GM18505 (cell line): ENCODE results near the gene ERP44.
"Not testable (repeated sequence)": the region's sequence is repeated elsewhere in the genome, so short reads cannot be mapped to it uniquely, and the experiment has no call there.

Experiments used
- ATAC-seq: cut with Tn5 transposase; IDR thresholded peaks from one replicate; pipeline ENCODE4 v1.9.1; 2021; ENCODE audit not compliant: unreplicated experiment
- POLR2A ChIP-seq: IDR thresholded peaks from 4 replicates; pipeline ENCODE4 v1.6.1; 2011; ENCODE audit warnings: borderline replicate concordance; ENCODE audit not compliant: insufficient read depth, insufficient read length; ENCODE audit errors: extremely low read depth

Gene ERP44

DNA sequence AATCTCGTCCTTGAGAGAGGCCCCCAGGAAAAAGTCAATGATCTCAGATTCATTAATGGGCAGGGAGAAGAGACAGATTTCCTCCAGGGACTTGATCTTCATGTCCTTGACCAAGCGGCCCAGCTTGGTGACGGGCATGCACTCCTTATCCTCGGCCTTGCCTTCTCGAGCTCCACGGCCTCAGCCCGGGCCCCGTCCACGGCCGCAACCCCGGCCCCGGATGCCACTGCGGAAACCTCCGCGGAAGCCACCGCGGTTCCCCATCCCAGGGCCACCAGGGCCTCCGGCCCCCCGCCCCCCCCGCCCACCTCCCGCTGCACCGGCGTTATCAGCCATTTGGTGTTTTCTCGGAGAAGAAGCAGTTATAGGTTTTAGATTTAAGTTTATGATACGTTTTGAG lies 18.5 kb upstream of the ERP44 start:
- no peak for ATAC-seq
- no peak for TF ChIP-seq POLR2A

DNA sequence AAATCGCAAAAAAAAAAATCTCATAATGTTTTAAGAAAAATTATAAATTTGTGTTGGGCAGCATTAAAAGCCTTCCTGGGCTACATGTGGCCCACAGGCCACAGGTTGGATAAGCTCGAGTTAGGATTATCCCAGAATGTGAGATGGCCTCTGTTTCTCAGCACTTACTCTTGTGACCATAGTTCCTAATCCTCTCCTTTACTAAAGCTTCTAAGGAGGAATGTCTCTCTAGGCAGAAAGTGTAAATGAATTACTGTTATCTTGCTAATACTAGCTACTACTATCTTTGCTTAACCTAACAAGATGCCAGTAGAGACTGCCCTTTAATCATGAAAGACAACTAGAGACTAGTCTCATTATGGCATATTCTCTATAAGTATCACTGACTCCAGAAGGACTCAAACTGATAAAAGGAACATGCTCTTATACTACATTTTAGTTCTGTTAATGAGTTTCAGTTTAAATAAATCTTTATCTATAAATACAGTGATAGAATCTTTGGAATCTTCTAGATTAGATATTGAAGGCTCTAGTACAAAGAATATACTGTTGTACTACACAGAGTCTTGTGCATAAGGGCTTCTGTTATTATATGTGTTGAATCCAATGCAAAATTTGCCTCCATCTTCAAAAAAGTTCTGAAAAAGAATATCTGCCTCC lies 14.0 kb upstream of the ERP44 start:
- ATAC-seq, result no peak

DNA sequence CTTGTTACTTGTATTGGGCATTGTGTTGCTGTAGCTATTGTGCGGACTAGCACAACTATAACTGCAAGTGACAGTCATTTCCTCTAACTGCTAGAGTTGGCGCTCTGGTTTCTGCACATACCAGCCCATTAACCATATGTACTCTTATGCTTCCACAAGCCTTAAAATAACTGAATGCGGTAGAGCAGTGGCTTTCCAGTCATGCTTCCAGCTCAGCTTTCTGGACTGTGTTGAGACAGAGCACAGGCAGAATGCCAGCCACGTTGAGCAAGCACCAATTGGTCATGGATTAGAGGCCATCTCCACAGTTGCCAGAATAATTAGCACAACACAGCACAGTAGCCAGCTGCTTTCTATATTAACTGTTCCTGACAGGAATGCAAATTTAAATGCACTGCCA lies 12.4 kb upstream of the ERP44 start:
- TF ChIP-seq POLR2A, result no peak
- ATAC-seq, result no peak

More for the DNA sequence above, 14.0 kb upstream of the ERP44 start:
- no peak for TF ChIP-seq POLR2A

DNA sequence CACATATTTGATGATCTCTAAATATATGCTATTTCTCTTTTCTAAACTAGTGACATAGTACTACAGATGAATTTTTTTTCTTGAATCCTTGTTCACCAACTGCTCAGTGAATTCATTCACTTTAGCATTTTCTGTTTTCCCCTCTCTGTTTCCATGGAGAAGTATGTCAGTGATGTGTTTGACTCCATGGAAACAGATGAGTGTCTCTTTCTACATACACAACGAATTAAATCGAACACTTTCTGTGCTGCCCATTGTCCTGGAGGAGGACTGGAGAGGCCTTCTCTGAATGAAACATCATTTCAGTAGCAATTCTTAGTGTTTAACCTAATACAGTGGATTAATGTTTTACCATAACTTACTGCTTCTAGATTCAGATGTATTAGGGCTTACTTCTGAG lies 9.8 kb upstream of the ERP44 start:
- no peak for ATAC-seq
- no peak for TF ChIP-seq POLR2A

DNA sequence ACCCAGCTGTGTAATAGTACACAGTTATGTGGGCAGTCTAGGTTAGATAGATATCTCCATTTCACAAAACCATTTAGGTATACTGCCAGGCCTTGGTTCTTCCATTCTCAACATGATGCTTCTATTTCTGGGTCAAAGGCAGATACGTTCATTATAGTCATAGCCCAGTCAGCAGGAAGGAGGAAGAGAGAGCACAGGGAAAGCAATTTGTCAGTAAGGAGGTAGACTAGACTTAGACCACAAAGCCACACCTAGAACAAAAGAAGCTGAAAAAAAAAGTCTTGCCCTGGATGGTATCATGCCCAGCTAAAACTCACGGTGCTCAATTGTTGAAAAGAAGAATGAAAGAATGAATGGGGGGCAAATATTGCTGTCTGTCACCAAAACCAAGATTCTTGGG lies 7.8 kb upstream of the ERP44 start:
- ATAC-seq, result no peak
- TF ChIP-seq POLR2A, result no peak

DNA sequence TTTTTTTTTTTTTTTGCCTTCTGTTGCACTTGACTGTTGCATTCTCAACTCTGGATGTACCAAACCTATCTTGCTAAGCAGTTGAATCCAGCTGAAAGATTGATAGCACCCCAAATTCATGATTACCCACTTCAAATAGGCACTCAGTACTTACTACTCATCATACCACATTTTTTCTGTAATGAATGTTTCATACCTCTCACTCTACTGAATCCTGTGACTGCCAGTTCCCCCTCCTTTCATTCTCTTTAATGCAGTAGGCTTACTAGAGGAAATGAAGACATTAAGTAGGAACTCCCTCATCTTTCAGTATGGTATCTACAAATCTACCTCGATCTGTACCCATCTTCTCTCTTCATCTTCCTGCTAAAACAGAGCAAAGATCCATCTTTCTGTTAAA lies 7.1 kb upstream of the ERP44 start:
- TF ChIP-seq POLR2A, result no peak
- ATAC-seq, result no peak

DNA sequence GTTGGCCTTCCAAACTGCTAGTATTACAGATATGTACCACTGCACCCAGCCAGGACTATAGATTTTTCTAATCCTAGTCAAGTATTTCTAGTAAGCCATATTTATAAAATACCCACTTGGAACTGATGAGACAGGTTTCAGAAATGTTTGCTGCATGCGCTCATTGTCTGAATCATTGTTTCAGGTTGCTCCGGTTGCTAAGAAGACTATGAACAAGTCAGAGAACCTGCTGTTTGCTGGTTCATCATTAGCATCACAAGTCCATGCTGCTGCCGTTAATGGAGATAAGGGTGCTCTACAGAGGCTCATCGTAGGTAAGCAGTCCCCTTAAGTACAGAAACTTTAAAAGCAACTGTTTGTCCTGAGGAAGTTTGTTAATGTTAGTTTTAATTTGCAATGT lies 5.5 kb upstream of the ERP44 start:
- no peak for TF ChIP-seq POLR2A
- no peak for ATAC-seq

DNA sequence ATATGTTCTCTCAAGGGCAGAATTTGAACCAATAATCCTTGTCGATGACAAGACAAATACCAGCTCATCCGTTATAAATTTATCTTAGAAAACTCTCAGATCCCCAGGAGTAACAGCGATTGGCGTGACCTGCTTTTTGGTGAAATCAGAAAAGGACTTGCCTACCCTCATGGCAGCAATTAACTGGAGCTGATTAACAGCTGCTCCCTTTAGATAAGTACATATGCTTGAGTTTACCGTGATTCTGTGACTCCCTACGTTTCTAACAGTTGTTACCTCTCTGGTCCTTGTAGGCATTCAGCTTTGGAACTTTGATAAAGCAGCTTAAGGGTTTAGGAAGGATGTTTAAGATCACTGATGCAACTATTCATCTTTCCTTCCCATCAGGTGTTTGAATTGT lies 2.8 kb upstream of the ERP44 start:
- no peak for ATAC-seq
- TF ChIP-seq POLR2A, result no peak

DNA sequence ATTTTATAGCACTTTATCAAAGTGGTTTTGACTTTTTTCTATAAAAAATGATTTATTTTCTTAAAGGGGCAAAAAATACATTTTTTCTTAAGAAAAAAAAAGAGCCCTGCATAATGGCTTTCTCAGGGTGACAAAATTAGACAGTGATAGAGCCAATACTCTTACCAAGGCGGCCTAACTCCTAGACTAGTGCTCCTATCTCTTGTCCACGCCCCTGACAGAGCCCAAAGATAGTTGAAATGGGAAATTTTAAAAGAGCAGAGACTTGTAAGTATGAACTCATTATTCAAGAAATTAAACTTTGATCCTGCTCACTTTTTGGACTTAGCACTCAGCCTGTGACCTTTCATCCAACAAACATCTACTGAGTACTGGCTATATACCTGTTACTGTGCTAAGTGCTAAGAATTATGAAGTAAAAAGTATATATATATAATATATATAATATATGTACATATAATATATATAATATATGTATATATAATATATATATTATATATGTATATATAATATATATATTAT lies 1.4 kb upstream of the ERP44 start:
- no peak for TF ChIP-seq POLR2A
- ATAC-seq, result no peak

DNA sequence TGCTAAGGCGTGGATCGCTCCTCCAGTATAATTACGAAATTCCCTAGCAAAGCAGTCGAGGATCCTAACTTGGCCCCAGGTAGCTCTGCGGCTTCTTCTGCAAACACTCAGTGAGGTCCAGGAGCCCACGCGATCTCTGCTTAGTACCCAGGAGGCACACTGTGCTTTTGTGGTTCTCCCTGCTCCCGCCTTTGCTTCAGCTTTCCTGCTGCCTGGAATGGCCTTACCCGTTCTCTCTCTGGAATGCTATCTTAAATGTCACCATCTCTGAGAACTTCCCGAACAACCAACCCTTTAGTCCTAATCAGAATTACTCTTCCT lies 882 bp upstream of the ERP44 start:
- TF ChIP-seq POLR2A, result no peak

DNA sequence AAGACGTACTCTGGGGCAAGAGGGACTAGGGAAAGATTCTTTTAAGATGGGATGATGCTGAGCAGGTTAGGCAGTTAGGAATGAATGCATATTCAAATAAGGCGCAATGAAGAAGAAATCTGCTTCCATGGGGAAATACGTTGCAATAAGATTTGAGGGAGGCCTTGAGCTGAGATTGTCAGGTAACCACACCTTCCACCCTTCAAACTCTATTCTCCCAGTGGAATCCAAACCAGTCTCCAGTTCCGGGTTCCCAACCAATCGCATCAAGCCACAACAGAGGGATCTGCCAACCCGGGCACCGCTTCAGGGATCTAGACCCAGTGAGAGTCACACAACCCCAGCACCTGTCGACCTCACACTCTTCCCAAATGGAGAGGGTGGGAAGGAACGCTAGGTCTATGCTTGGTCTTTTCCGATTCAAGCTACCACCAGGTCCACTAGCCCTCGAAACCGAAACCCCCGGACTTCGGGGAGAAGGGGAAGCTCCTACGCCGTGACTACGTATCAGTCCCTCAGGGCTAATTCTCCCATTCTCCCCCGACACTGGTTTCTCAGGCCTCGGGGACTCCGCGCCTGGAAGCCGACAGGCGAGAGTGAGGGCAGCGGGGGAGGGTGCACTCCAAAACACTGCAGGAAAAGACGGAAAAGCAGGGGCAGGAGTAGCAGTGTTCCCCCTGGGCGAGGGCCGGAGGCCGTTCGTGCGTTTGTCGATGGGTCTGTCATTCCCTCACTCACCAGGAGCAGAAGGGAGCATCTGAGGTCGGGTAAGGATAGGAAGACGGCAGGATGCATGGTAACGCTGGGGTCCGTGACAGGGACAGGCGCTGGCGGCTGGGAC lies 534 bp downstream of the ERP44 start:
- ATAC-seq, result peak; percentile 0
- TF ChIP-seq POLR2A, result no peak

More for the DNA sequence above, 882 bp upstream of the ERP44 start:
- ATAC-seq, result peak; percentile 3

DNA sequence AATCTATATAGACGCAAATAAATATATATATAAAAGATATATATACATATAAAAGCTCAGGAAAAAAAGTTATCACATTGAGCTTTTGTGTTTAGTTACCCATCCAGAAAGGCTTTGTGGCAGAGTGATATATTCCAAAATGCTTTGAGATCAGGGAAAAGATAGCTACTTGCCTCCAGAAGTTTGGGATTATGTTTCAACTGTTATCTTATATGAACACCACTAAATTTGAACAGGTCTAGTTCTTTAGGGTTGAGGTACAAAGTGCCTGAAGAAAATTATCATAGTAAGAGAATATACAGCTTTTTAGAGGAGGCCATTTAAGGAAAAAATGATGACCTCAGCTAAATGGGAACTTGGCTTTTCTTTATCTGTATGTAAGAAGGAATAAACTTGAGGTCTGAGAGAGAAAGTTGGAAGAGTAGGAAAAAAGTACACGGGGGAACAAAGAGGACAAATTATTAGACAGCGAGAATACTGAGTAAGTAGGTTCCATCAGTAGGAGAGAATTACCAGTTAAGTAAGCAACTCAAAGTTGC lies 2.4 kb downstream of the ERP44 start:
- TF ChIP-seq POLR2A, result no peak
- no peak for ATAC-seq

DNA sequence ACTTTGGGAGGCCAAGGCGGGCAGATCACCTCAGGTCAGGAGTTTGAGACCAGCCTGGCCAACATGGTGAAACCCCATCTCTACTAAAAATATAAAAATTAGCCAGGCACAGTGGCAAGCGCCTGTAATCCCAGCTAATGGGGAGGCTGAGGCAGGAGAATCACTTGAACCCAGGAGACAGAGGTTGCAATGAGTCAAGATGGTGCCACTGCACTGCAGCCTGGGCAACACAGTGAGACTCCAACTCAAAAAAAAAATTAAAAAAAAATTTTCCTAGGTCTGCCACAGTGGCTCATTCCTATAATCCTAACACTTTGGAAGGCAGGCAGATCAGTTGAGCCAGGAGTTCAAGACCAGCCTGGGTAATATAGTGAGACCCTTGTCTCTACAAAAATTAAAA lies 4.4 kb downstream of the ERP44 start:
- ATAC-seq, result not testable (repeated sequence)

DNA sequence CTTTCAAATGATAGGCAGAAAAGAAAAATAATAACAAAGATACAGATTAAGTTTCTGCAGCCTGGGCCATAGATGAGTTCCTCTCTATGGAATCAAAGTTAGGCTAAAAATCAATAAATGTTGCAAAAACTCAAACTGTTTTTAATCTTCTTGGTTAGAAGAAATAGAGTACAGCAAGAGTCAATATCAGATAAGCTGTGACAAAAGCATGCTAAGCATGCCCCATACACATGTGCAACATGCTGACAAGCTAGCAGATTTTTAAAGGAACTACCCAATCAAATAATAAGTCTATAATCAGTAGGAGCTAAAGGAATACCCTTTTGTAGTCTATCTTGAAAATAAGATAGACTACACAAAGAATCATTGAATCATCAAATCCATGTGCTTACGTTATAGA lies 6.7 kb downstream of the ERP44 start:
- no peak for TF ChIP-seq POLR2A
- no peak for ATAC-seq

DNA sequence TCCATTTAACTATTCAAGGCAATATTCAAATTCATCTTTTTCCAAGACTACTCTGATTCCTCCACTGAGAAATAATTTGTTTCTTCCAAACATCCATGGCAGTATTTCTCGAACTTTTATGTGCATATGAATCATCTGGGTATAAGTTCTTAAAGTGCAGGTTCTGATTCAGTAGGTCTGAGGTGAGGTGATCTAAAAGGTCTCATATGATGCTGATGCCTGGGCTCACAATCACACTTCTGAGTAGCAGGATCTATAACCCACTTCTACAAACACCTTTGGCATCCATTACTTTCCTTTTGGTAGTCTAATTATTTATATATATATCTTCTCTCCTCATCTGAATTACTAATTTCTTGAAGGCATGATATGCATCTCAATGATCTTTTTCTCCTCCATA lies 7.2 kb downstream of the ERP44 start:
- ATAC-seq, result no peak

DNA sequence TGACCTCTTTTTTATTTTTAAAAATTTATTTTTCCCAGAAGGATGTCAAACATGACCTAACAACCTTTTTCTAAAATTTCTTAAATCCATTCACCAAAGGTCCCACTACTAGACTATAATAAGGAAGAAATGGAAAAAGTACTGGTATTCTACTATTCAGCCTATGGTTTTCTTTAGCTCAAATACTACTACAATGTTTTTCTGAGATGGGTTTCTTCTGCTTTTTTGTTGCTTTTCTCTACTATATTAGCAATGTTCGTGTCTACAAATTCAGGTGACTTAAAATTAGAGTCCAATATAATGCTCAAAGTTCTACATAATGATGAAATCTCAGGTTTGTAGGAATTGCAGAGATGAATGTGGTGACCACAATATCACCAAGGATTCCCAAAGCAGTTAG lies 7.9 kb downstream of the ERP44 start:
- no peak for ATAC-seq
- no peak for TF ChIP-seq POLR2A

More for the DNA sequence above, 7.2 kb downstream of the ERP44 start:
- TF ChIP-seq POLR2A, result no peak
